GM12875 (cell line): Measurements from ENCODE around the gene SLC23A3.

Experiments
- H3K4me3 ChIP-seq: one replicate; pipeline ENCODE4 v1.5.1; 2011; ENCODE audit warnings: low read depth, low read length, control low read depth
- TF ChIP-seq, protein P1 (sequence below): IDR thresholded peaks from 2 replicates; pipeline ENCODE4 v1.5.1; 2011; ENCODE audit warnings: low read depth, mild to moderate bottlenecking, control low read depth, inconsistent platforms, low read length, moderate library complexity, borderline replicate concordance; ENCODE audit not compliant: insufficient read depth

Gene SLC23A3

GRCh38 chr2:219214141-219214540 lies 44.3 kb upstream of the SLC23A3 start:
- TF ChIP-seq, protein P1, sequence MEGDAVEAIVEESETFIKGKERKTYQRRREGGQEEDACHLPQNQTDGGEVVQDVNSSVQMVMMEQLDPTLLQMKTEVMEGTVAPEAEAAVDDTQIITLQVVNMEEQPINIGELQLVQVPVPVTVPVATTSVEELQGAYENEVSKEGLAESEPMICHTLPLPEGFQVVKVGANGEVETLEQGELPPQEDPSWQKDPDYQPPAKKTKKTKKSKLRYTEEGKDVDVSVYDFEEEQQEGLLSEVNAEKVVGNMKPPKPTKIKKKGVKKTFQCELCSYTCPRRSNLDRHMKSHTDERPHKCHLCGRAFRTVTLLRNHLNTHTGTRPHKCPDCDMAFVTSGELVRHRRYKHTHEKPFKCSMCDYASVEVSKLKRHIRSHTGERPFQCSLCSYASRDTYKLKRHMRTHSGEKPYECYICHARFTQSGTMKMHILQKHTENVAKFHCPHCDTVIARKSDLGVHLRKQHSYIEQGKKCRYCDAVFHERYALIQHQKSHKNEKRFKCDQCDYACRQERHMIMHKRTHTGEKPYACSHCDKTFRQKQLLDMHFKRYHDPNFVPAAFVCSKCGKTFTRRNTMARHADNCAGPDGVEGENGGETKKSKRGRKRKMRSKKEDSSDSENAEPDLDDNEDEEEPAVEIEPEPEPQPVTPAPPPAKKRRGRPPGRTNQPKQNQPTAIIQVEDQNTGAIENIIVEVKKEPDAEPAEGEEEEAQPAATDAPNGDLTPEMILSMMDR, result no peak
- no peak overlapping the region for H3K4me3 ChIP-seq

DNA sequence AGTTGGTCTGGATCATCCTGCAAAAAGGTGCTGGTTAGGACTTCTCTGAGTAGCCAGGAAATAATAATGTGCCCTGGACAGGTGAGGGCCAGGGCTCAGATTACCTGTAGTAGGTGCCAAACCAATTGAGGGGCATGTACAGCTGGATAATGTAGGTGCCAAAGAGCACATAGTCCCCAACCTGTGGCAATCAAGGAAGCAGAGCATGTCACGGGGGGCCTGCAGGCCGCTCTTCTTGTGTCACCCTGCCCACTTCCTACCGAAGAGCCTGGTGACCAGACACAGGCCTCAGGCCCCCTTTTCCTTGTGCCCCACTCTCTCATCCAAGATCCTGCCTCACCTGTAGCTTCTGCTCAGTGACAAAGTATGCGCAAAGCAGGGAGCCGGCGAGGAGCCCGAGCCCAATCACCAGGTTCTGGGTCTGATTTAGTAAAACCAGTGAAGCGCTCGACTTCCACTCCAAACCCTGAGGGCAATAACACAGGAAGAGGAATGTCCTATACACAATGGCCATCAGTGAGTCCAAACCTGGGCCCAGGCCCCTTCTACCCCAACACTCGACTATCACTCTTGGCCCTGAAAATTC lies 43.8 kb upstream of the SLC23A3 start:
- TF ChIP-seq, protein P1, result no peak

DNA sequence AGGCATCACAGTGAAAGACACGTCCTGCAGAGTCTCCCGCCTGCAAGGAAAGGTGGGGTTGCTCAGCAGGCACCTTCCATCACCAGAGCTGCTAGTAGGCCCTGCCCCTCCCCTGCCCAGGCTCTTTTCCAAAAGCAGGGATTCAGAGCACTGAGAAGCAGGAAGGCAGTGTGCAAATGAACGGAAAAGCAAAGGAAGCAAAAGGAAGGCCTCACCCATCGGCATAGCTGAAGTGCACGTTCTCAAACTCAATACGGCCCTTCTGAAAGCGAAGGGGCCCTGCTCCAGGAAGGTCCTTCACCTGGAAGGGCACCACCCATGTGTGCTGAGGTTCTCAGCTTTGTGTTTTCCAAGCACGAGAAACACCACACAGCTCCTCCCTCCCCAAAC lies 43.2 kb upstream of the SLC23A3 start:
- no peak overlapping the region for H3K4me3 ChIP-seq
- TF ChIP-seq, protein P1, result no peak

More for the DNA sequence above, 43.8 kb upstream of the SLC23A3 start:
- H3K4me3 ChIP-seq, result no peak overlapping the region

DNA sequence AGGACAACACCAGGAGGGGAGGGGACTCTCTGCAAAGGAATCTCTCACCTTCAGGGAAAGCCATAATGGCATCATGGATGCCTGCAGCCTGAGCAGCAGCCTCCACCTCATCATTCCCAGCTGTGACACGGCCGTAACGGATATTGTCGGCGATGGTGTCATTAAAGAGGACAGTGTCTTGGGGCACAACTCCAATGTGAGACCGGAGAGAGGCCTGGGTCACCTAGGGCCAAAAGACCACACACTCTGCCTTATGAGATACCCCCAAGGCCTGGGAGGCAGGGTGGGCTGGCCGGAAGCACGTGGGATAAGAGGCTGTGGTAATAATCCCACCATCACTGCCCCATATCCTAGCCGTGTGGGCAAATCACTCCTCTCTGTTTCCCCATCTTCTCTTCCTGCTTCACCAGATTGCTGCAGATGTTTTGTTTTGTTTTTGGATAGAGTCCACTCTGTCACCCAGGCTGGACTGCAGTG lies 41.1 kb upstream of the SLC23A3 start:
- H3K4me3 ChIP-seq, result no peak overlapping the region
- TF ChIP-seq, protein P1, result no peak

- H3K4me3 ChIP-seq, result no peak overlapping the region
- TF ChIP-seq, protein P1, result no peak
These were observed 40.5 kb upstream of the SLC23A3 start for GRCh38 chr2:219210196-219210885.

DNA sequence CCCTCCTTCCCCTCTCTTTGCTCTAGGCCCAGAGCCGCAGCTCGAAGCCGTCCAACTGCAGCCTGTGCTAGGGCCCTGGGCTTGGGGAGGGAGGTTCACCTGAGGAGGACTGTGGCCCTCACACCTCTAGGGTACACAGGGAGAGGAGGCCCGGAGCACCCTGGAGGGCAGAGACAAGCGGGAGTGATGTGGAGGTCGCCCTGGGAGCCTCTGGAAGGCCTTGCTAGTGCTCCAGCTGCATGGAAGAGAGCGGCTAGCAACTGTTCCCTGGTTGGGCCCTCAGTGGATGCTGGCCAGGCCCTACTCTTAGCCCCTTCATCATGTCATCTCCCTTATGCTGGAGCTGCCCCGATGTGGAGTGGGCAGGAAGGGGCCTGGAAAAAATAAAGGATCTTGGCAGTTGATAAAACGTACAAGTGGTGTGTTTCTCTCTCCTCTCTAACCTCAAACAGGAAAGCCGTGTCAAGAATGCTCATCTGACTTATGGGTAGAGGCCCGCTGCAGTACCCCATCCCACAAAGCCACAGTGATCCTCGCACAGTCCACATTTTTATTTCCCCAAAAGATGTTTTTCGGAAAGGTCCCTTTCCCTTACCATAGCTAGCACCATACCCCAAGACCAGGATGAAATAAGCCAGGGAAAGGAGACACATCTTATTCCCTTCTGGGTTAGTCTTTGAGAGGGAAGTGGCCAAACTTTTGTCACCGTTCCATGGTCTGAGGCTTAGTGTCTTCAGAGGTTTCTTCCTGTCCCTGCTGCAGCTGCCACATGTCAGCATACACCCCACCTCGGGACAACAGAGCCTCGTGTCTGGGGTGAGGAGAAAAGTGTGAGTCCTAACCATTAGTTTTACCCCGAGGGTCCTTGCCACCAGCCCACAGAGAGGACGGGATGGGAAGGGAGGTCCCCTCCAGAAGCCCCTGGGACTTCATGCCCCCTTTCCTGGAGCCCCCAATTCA lies 39.7 kb upstream of the SLC23A3 start:
- H3K4me3 ChIP-seq, result no peak overlapping the region
- TF ChIP-seq, protein P1, result no peak
